ENCODE data around the gene KLF11.

The KLF11 gene

DNA sequence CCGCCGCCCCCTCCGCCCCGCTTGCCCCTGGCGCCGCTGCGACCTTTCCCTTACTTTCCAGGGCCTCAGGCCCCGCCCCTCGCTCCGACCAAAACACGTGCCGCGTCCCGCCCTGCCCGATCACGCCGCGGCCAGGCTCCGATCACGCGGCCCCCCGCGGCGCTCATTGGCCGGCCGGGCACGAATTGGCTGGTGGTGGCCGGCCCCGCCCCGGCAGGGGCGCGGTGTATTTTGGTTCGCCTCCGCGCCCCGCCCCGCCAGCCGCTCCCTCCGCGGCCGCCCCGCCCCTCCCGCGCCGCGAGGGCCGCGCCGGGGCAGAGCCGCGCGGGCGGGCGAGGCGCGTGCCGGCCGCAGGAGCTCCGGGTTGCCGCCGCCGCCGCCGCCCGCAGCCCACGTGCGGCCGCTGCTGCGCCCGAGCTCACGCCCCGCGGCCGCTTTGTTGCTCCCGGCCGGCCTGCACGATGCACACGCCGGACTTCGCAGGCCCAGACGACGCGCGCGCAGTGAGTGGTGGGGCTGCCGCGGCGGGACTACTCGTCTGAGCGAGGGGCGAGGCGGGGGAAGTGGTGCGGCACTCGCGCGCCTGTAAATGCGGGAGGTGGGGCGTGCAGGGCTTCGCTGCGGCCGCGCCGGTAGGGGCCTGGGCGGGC is at the start of gene KLF11:
Gene KLF11 (plus strand): TSS at position 295 of the 650 bp plus-strand sequence. CDS start 167 bp downstream, at position 462.
- peak; percentile 90 for DNase-seq

DNA sequence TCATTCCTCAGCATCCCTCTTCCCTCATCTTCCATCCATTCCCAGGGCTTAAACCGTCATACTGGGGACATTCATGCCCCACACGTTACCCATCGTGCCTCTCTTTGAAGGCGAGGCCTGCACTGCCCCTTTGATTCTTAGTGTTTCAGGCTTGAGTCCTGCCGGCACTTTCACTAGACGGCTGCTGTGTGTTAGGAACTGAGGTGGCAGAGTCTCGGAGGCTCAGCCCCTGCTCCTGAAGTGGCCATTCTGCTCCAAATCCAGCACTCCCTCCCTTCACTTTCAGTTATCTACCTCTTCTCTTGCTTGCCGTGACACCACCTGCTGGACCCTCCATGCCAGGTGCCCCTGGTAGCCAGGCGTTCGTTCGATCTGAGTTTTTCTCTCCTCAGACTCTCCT is 48.9 kb upstream of the KLF11 start:
- DNase-seq: no peak

DNA sequence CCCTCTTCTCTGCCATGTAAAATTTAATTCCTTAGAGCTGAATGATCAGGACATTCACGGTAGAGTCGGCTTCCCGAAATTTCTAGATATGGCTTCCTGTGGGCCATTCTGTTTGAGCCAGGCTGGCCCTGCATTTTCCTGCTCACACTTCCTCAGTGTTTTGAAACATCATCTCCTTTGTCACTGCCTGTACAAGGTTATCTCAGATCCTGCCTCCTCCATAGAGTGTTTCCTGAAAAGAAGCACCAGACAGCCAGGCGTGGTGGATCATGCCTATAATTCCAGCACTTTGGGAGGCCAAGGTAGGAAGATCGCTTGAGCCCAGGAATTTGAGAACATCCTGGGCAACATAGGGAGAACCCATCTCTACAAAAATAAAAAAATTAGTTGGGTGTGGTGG is 48.3 kb upstream of the KLF11 start:
- DNase-seq: no peak

DNA sequence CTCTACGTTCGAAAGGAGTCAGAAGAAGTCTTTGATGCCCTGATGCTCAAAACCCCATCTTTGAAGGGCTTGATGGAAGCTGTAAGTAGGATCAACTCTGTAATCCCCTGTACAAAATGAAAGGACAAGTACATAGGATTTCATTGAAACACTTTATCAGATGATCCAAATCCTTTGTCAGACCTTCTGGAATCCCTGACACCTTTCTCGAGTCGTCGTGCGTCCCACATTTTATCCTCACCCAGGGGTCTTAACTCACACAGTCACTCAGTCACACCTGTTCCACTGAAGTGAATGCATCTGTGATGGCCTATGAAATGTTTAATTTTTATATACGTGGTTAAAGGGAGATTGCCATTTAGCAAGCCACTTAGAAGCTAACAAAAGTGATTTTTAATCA is 47.0 kb upstream of the KLF11 start:
- no peak for DNase-seq

DNA sequence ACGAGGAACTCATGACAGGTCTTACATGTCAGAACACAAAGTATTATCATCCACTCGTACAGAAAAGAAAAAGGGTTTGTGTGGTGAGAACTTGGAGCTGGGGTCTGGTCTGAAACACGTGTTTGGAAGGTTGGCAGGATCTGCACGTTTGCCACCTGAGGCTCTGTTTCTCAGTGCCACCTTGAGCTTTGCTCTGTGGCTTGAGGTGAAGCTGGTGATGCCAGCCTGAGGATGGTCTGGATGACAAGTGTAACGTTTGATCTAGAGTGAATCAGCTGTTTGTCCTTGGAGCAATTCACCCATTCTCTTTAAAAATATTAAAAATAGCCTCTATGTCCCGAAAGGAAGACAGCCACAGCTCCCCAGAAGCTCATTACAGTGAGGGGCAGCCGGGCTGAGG is 45.4 kb upstream of the KLF11 start:
- no peak for DNase-seq

DNA sequence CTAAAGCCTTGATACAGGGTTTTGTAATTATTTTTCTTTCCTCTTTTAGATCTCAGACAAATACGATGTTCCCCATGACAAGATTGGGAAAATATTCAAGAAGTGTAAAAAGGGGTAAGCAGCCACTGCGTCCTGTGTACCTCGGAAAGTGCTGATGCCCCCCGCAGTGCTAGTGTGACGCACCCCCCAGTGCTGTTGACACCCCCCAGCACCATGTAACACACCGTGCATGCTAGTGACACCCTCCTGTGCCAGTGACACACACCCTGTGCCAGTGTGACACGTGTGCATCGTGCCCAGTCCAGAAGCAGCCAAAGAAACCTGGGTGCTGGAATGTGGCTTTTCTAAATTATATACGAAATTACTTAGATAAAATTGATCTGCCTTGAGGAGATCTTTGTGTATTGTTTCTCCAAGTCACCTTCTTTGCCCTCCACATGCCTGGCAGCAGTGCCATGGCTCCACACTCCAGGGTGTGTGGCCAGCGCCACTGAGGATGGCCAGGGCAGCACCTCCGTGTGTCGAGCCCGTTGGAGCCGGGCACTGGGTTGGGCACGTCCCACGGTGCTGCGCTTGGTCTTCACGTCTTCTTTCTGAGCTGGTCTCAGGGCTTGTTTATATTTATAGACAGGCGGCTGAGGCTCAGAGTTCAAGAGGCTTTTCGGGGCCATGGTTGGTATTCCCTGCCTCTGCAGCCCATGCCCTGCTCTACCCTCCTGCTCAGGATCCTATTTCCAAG is 44.3 kb upstream of the KLF11 start:
- DNase-seq: no peak

DNA sequence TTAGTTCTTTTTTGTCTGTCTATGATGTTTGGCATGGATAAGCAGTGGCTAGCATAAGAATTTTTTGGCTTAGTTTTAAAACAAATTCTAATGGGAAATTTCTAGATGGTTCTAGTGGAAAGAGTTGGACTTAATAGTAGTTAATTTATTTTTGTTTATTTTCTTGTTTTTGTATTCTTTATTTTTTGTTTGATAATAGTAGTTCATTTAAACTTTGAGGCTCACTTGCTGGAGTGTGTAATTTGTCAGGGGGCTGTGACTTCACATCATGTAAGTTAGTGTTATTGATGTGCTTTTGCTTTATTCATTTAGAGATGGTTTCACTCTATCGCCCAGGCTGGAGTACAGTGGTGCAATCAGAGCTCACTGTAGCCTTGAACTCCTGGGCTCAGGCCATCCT is 43.7 kb upstream of the KLF11 start:
- DNase-seq: no peak

DNA sequence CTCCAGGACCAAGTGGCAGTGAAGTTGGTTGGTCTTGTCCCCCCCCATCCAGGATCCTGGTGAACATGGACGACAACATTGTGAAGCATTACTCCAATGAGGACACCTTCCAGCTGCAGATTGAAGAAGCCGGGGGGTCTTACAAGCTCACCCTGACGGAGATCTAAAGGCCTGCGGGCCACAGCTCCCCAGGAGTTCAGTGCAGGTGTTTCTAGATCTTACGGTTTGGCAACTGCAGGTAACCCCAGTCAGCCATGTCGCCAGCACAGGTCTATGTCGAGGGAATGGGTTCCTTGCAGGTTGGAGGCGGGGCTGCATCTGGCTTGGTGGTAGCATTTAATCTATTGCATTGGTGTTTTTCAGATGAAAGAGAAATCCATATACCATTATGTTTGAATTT is 42.8 kb upstream of the KLF11 start:
- no peak for DNase-seq

DNA sequence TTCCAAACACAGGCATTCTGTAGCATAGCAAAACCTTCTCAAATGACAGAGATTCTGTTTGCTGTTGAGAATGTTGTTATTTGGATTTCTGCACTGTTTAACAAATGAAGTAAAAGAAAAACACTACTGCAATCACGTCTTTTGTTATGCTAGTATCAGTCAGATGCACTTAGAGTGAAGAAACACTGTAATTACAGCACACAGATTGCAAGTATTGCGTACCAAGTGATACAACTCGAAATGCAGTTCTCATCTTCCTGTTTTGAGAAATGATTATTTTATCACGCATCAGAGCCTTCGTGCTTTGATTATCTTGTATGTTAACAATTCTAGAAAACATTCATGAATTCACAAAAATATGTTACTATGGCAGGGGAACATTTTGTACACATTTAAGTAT is 41.8 kb upstream of the KLF11 start:
- DNase-seq: no peak

DNA sequence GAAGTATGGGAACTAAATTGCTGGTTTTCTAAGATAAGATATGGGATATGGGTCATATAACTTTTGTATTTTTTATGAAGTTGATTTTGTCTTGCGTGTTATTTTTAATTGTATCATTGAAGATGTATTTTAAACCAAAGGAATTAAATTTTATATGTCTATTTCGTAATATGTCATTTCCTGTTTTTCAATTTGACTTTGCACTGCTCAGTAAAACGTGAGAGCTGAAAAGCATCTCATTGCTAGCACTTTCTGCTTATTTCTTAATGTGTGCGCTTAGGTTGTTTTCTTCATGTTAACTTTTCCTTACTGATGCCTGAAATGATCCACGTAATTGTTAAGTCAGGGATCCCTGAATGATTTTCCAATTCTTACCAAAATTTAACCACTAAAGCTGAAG is 41.2 kb upstream of the KLF11 start:
- no peak for DNase-seq

DNA sequence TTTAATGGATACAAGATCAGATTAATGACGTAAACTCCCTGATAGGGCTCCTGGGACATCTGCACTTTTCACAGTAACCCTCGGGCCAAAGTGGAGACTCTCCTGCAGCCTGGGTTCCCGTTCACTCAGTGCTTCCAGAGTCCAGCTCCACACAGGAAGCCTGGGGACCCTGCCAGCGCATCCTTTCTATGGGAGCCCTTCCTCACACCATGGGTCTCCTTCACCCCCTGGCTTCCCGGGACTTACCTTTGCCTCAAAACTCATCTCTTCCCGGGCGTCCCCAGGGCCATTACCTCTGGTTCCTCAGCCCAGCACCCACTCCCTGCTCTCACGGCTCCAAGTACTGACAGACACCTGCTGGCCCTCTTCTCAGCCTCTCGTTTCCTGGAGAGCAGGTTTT is 40.7 kb upstream of the KLF11 start:
- no peak for DNase-seq

DNA sequence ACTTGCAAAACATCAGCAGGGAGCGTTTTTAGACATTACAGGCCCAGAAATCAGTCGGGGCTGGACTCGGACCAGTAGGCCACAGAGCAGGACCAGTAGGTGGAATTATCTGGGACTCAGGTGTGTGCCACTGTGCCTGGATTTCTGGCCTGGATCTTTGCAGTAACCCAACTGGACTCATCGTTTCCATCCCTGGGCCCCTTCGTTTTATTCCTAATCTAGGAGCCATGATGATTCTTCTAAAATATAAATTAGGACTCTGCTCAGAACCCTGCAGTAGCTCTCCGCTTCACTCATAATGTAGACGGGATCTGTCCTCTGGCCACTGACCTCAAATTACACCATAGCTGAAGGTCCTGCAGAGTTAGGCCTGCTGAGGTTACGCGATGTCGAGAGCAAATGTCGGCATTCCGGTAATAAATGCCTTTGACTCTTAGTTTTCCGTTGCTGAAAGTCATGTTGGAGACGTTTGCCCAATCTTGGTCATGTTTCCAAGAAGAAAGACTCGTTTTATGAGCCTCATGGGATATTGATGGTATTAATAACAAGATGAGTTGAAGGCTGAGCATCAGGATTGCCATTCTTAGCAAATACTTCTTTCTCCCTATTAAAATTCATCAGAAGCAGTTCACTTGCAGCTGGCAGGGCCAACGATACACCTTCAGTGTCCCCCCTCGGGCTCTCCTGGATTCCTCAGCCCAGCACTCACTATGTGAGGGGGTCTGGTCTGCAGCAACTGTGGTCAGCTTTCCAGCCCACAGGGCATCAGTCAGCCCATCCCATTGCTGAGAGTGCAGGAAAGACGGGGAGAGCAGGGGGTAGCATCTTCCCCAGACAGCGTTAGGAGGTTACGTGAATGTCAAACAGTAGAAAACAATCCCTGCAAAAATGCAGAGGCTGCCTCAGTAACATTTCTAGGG is 39.9 kb upstream of the KLF11 start:
- DNase-seq: no peak

DNA sequence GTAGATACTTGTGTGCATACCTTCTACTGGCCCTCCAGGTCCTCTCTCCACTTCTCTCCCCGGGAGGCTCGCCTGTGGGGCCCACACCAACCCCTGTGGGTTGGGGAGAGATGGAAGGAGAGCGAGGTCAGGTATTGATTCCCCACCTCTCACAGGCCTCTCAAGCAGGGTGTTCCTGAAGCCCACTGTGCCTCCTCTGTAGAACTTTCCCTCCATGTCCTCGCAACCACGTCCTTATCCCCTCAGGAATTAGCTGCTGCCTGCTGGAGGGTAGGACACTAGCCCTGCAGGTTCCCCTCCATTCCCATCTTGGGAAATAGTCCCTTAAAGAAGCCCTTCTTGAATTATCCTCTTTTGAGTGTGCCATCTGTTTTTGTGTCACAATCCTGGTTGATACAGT is 38.9 kb upstream of the KLF11 start:
- no peak for DNase-seq

DNA sequence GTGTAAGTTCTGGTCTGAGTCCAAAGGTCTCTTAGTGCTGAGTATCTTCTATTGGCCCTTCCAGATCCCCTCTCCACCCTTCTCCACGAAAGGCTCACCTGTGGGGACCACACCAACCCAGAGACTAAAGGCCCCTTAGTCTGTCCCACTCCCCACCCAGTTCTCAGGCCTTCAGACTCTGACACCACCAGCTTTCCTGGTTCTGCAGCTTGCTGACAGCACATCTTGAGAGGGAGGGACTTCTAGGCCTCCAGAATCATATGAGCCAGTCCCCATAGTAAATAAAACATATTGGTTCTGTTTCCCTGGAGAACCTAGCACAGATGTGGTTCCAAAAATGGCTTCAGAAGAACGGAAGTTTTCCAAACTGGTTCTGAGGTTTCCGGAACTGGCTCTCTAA is 38.5 kb upstream of the KLF11 start:
- no peak for DNase-seq

DNA sequence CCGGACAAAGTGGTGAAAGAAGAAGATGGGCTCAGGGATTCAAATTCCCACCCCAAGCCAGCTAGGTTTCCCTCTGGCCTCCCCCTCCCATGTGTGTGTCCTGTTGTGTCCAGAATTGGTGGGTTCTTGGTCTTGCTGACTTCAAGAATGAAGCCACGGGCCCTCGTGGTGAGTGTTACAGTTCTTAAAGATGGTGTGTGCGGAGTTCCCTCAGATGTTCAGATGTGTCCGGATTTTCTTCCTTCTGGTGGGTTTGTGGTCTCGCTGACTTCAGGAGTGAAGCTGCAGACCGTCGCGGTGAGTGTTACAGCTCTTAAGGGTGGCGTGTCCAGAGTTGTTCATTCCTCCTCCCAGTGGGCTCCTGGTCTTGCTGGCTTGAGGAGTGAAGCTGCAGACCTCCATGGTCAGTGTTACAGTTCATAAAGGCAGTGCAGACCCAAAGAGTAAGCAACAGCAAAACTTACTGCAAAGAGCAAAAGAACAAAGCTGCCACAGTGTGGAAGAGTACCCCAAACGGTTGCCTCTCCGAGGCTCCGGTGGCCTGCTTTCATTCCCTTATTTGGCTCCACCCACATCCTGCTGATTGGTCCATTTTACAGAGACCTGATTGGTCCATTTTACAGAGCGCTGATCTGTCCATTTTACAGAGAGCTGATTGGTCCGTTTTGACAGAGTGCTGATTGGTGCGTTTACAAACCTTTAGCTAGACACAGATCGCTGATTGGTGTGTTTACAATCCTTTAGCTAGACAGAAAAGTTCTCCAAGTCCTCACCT is 37.7 kb upstream of the KLF11 start:
- DNase-seq: no peak

DNA sequence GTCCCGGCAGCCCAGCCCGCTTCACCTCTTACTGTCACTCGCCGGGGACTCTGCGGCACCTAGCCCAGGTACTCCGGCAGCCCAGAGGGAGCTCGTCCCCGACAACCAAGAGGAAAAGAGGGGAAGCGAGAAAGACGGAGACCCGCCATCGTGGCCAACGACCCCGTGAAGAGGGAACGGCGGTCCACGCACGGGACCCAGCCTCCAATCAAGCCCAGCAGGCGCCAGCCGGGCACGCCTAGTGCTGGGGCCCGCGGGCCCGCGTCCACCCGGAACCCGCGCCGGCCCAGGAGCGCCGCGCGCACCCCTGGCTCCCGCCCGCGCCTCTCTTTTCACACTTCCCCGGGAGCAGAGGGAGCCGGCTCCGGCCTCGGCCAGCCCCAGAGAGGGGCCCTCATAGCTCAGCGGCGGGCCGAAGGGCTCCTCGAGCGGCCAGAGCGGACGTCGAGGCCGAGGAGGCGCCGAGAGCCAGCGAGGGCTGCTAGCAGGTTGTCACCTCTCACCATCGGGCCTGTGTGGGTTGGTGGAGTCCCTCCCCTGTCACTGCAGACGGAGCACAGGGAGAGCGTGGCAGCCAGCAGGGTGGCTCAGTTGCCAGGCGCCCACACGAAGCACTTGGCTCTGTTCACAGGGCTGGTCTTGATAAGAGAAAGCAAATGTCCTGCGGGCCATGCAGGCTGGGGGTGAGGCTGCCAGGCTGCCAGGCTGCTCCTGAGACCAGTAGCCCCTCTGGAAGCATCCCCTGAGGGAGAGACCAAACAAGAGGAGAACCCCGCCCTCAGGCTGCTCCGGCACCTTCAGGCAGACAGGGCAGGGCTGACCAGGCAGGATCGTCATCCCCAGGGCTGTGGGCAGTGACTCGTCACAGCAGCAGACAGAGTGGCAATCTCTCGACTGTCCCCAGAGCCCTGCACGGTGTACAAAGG is 36.9 kb upstream of the KLF11 start:
- no peak for DNase-seq

DNA sequence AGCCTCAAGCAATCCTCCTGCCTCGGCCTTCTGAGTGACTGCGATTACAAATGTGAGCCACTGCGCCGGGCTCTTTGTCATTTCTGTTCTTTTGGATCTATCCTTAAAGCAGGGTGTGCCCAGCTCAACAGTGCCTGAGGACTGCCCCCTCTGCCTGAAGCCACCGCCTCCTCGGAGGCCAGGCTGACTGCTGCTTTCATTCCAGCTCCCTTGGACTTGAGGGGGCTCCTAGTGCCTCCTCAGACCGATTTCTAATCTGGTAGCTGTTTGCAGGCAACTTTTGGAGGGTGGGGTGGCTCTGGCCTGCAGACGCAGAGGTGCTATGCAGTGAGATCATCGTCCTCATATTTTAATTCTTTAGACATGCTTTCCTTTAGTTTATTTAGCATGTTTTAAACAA is 35.9 kb upstream of the KLF11 start:
- DNase-seq: no peak

DNA sequence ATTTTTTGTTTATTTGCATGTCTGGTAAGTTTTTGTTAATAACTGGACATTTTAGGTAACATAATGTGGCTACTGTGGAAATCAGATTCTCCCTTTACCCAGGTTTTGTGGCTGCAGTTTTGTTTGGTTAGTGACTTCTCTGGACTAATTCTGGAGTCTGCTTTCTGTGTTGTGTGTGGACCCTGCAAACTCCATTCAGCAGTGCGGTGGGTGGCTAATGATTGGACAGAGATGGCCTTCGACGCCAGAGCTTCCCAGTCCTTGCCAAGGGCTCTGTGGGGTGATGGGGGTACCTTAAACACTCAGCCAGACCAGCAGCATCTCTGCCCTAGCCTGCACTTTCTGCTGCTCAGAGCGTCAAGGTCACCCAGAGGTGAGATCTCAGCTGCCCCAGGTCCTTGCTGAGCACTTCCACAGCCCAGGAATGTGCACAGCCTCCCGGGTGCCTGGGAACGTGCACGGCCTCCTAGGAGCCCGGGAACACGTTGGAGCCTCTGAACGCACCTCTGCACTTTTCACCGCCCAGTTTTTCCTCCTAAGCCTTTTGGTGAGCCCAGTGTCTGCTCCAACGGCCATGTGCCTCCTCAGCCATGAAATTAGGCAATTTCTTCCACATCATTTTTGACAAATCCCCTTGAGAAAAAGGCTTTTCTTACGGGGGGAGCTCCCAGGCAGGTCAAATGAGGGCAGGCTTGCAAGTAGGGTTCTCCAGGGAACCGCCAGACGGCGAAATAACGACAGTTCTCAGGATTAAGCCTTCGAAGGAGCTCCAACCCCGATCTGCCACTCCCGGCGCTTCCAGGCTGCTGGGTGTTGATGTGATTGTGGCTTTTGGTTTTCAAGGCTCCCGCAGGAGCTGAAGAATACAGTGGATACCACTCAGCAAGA is 35.2 kb upstream of the KLF11 start:
- DNase-seq: no peak

DNA sequence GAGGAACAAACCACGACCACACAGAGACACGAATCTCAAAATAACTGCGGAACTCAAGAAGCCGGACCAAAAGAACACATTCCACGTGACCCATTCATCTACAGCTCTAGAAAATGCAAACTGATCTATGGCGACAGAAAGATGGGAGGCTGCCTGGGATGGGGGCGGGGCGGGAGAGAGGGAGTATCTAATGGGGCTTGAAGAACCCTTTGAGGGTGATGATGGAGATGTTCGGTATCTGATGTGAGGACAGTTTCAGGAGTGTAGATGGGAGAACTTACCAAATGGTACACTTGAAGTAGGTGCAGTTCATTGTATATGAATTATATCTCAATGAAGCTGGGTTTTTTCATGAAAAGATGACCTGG is 34.6 kb upstream of the KLF11 start:
- DNase-seq: no peak

DNA sequence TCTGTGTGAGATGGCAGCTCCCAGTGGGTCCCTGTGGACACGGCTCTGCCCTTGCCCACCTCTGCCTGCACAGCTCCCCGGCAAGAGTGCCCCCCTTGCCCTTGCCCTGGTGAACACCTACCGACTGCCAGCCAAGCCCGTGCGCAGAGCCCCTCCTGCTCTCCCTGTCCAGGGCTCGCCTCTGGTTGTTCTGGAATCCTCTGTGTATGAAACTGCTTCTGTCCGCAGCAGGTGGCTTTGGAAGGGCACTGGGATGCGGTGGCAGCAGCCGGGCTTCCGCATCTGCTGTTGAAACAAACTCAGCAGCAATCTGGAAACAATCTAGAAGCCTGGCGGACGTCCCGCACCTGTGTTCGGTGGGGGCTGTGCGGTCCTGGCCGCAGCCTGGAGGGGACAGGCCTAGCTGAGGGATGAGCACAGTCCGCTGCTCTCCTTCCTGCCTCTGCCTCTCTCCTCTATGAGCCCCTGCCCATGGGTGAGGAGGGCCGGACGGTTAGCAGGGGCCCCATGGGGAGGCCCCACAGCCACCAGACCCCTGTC is 34.0 kb upstream of the KLF11 start:
- DNase-seq: no peak
